DOHH2 (cell line): ENCODE measurements around the gene LHX5.

Experiments used
- H3F3A ChIP-seq: fragments of 200-600 bp; sonication (generic), shearing (Covaris generic); 2 replicates; pipeline ENCODE4 v1.6.0; 2016; ENCODE audit warnings: antibody characterized with exemption, mild to moderate bottlenecking; ENCODE audit not compliant: control insufficient read depth, insufficient read depth
- H3K27ac ChIP-seq: fragments of 200-600 bp; sonication (generic); 2 replicates; pipeline ENCODE4 v1.5.1; 2014; ENCODE audit warnings: low read depth, mild to moderate bottlenecking, low read length, moderate library complexity
- H3K27me3 ChIP-seq: fragments of 200-600 bp; sonication (generic); 2 replicates; pipeline ENCODE4 v1.6.1; 2014; ENCODE audit warnings: mild to moderate bottlenecking, low read length, mixed read lengths; ENCODE audit not compliant: control insufficient read depth
- H3K36me3 ChIP-seq: fragments of 200-600 bp; sonication (generic); 2 replicates; pipeline ENCODE4 v1.6.1; 2014; ENCODE audit warnings: mild to moderate bottlenecking, low read length, moderate library complexity, mixed read lengths; ENCODE audit not compliant: control insufficient read depth
- H3K4me1 ChIP-seq: fragments of 200-600 bp; sonication (generic); 2 replicates; pipeline ENCODE4 v1.6.1; 2014; ENCODE audit warnings: mild to moderate bottlenecking, low read length, mixed read lengths; ENCODE audit not compliant: control insufficient read depth
- H3K4me2 ChIP-seq: fragments of 200-600 bp; sonication (generic); 2 replicates; pipeline ENCODE4 v1.6.0; 2014; ENCODE audit warnings: mild to moderate bottlenecking, low read length, moderate library complexity
- H3K4me3 ChIP-seq: fragments of 200-600 bp; sonication (generic); 2 replicates; pipeline ENCODE4 v1.5.1; 2014; ENCODE audit warnings: mild to moderate bottlenecking, low read length, mixed read lengths
- H3K79me2 ChIP-seq: fragments of 200-600 bp; sonication (generic); 2 replicates; pipeline ENCODE4 v1.6.1; 2014; ENCODE audit warnings: mild to moderate bottlenecking, low read length, mixed read lengths; ENCODE audit not compliant: control insufficient read depth
- H3K9me2 ChIP-seq: fragments of 200-600 bp; sonication (generic); replicated peaks from 2 replicates; pipeline ENCODE4 v1.6.1; 2014; ENCODE audit warnings: mild to moderate bottlenecking, low read length, mixed read lengths; ENCODE audit not compliant: control insufficient read depth
- H3K9me3 ChIP-seq: fragments of 200-600 bp; sonication (generic); 2 replicates; pipeline ENCODE4 v1.6.1; 2014; ENCODE audit warnings: antibody characterized with exemption, low read length, mixed read lengths; ENCODE audit not compliant: control insufficient read depth, insufficient read depth
- H4K20me1 ChIP-seq: fragments of 200-600 bp; sonication (generic); 2 replicates; pipeline ENCODE4 v1.6.0; 2014; ENCODE audit warnings: low read depth, mild to moderate bottlenecking, antibody characterized with exemption, low read length, moderate library complexity; ENCODE audit not compliant: control insufficient read depth, insufficient read depth
- EZH2phosphoT487 ChIP-seq: fragments of 200-600 bp; sonication (generic); IDR thresholded peaks from 2 replicates; pipeline ENCODE4 v1.6.1; 2017; ENCODE audit warnings: borderline replicate concordance, mild to moderate bottlenecking, antibody characterized with exemption, low read length, moderate library complexity, mixed read lengths
- TF ChIP-seq, protein P1 (sequence below): fragments of 200-600 bp; sonication (generic); IDR thresholded peaks from one replicate; pipeline ENCODE4 v1.5.1; 2014; ENCODE audit warnings: antibody characterized with exemption, mild to moderate bottlenecking, low read depth, low read length; ENCODE audit not compliant: poor library complexity, severe bottlenecking

LHX5 gene

DNA sequence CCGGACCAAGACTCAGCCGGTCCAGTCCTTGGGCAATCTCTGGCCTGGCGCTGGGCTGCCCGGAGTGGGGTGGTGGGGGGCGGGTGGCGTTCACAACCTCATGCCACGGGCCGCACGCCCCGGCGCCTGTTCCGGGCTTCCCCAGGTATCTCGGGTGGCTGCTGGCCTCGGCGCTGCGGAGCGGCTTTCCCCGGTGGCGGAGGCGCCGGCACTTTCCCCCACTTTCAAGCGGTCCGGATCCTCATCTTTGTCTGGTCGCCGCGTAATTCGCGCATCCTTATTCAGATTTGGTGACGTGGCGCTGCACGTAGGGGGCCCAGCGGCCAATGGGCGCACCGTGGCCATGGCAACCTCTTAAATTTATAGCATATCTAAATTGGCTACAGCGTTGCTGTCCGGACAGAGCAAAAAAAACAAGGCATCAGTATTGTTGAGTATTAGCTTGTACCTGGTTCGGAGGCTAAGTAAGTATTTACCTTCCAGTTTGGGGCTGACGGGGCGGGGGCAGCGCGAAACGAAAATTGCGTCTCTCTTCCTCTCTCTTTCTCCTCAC lies at the start of gene LHX5:
LHX5 (minus strand) TSS at position 253 of the 553 bp plus-strand sequence. CDS start 373 bp downstream, outside the sequence.
- H3F3A ChIP-seq, result no peaks in the 10 kb centered on the region
- peaks cover 55% of the 10 kb centered on the region for H3K27me3 ChIP-seq
- H3K4me2 ChIP-seq, result no peak within 1 kb of the TSS
- no peaks in the 10 kb centered on the region for H3K4me1 ChIP-seq
- H3K4me3 ChIP-seq, result no peak within 1 kb of the TSS
- no peaks in the 10 kb centered on the region for H3K9me2 ChIP-seq
- no peak within 1 kb of the TSS for H3K27ac ChIP-seq
- no peaks in the 10 kb centered on the region for H4K20me1 ChIP-seq
- H3K9me3 ChIP-seq, result no peaks in the 10 kb centered on the region
- H3K36me3 ChIP-seq, result no peaks in the 10 kb centered on the region
- TF ChIP-seq, protein P1, sequence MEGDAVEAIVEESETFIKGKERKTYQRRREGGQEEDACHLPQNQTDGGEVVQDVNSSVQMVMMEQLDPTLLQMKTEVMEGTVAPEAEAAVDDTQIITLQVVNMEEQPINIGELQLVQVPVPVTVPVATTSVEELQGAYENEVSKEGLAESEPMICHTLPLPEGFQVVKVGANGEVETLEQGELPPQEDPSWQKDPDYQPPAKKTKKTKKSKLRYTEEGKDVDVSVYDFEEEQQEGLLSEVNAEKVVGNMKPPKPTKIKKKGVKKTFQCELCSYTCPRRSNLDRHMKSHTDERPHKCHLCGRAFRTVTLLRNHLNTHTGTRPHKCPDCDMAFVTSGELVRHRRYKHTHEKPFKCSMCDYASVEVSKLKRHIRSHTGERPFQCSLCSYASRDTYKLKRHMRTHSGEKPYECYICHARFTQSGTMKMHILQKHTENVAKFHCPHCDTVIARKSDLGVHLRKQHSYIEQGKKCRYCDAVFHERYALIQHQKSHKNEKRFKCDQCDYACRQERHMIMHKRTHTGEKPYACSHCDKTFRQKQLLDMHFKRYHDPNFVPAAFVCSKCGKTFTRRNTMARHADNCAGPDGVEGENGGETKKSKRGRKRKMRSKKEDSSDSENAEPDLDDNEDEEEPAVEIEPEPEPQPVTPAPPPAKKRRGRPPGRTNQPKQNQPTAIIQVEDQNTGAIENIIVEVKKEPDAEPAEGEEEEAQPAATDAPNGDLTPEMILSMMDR, result no peak
- no peak for TF ChIP-seq EZH2phosphoT487
- H3K79me2 ChIP-seq, result no peaks in the 10 kb centered on the region

DNA sequence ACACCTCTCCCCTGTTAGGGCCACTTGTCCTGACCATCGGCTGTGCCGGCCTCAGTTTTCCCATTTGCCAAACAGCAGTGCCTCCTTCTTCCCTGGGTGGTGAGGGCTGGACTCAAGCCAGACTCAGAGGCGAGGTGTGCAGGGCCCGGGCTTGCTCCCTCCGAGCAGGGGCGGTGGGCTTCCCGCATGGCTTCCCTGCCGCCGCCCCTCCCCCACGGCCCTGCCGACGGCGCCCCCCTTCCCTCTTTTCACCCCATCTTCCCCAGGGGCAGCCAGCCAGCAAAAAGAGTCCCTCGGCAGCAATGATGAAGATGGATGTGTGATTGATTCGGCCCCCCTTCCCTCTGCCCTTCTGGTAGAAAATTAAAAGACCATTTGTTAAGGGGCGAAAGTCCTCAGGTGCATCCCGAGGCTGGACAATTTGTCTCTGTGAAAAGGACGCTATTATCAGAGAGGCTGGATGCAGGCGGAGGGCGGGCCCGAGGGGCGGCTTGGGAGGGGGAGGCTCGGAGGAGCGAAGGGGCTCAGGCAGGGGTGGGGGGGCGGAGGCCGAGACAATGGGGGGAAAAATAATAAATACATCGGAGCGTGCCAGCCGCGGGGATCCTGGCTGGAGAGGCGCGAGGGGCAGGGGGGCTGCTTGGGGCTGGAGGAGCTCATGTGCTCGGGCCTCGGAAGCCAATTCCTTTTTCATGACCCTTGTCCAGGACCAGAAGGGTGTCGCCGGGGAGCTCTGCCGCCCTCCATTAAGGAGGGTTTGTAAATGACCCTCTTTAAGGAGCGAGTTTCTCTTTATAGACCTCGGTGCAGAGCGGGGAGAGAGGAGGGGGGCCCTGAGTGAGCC lies 48.0 kb upstream of the LHX5 start:
- Histone ChIP-seq H3K4me1 (no peaks in the 10 kb centered on the region), H3K9me2 (no peaks in the 10 kb centered on the region), H3K27me3 (peaks cover 21% of the 10 kb centered on the region; the same call in 1 of the 2 replicates), H3K4me3 (no peak overlapping the region), H3K4me2 (no peak overlapping the region), H3K27ac (no peak overlapping the region), H3F3A (no peaks in the 10 kb centered on the region), H3K9me3 (no peaks in the 10 kb centered on the region), H3K36me3 (no peaks in the 10 kb centered on the region), H3K79me2 (no peaks in the 10 kb centered on the region), H4K20me1 (no peaks in the 10 kb centered on the region)
- TF ChIP-seq EZH2phosphoT487, result no peak
- TF ChIP-seq, protein P1, result no peak

DNA sequence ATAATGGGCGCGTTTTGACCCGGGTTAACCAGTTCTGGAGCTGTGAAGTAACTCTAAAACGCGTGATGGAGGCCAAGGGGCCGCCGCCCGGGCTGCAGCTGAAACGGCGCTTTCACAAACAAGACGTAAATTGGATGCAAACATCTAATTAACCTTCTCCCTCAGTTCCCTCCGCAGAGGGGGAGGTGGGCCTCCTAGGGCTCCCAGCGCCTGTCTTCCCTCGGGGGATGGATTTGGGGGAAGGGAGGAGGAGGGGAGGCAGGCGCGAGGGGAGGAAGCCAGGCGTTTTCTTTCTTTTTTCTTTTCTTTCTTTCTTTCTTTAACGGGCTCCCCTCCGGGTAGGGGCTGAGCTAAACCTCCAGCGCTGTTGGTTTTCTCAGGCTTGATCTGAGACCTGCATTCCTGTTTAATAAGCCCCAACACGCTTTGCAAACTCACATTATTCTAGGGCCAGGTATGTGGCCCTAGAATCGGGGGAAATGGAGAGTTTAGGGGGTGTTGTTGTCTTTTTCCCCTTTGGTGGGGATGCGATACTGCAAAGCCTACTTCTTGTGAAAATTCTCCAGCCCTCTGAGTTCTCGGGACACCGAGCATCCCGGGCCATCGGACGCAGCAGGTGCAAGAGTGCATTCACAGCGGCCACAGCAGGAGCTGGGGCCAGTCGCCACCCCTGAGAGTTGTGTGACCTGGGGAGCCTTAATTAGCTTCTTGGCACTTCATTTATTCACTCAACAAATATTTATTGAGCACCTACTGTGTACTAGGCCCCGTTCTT lies 43.6 kb upstream of the LHX5 start:
- no peaks in the 10 kb centered on the region for H4K20me1 ChIP-seq
- H3K9me2 ChIP-seq, result no peaks in the 10 kb centered on the region
- no peaks in the 10 kb centered on the region for H3K36me3 ChIP-seq
- no peak overlapping the region for H3K27ac ChIP-seq
- H3F3A ChIP-seq, result no peaks in the 10 kb centered on the region
- no peaks in the 10 kb centered on the region for H3K79me2 ChIP-seq
- H3K27me3 ChIP-seq, result peaks cover 17% of the 10 kb centered on the region; the same call in 1 of the 2 replicates
- TF ChIP-seq, protein P1, result no peak
- TF ChIP-seq EZH2phosphoT487, result no peak
- no peak overlapping the region for H3K4me2 ChIP-seq
- H3K4me1 ChIP-seq, result no peaks in the 10 kb centered on the region
- no peak overlapping the region for H3K4me3 ChIP-seq
- no peaks in the 10 kb centered on the region for H3K9me3 ChIP-seq
